ENCODE results near the gene ENOX1. TPM values are rescaled to one million over a fixed set of nuclear protein-coding genes. Genes with fewer than 3 reads are reported as not detected.

The ENOX1 gene
- 0.60 to 0.75 TPM (median 0.65 TPM) in 5 replicates for total RNA-seq (2022; extraction: Qiagen RNA extraction; ENCODE audit: low read depth)

DNA sequence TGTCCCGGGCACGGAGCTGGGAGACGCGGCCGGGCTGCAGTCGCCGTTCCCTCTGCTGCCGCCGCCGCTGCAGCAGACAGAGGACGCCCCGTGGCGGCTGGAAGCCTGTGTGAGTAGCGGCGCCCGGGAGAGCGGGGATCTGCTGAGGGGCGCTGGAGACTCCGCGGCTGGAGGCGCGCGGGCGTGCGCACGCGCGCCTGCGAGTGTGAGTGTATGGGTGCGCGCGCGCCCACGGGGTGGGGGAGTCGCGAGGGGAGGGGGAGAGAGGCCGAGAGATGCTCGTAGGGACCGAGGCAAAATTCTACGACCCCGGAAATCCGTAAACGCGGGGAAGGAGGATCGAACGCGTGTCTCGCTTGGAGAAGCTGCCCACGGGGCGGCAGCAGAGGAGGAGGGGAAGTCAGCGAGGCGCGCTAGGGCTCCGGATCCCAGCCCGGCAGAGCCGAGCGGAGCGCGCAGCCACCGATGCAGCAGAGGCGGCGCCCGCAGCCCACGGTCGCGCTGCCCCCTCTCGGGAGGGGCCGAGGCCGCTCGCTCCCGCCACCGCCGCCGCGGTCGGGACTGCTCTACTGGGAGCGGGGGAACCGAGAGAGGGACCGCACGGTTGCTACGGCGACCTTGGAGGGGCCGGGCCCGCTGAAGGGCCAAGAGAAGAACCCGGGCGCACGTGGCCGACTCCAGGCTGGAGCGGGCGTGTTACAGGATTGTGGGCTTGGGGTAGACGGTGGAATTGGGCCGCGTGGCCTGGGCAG, at the start of gene ENOX1:
TSS of gene ENOX1 (minus strand) at position 207 of the 752 bp plus-strand sequence.

Other genes starting within 250 kb of the ENOX1 start
- gene CCDC122, start 92.8 kb upstream of the ENOX1 start, total RNA-seq (2022; extraction: Qiagen RNA extraction; ENCODE audit: low read depth) = 2.0 to 6.6 TPM (median 2.8 TPM) in 5 replicates
- 1.1 to 3.4 TPM (median 2.9 TPM) in 5 replicates for gene LACC1, start 92.9 kb upstream of the ENOX1 start, total RNA-seq (2022; extraction: Qiagen RNA extraction; ENCODE audit: low read depth)

Measured in A549 treated with RU486 at 1 μM for 4 hours (cell line).